COLO829 (cell line): ENCODE data around the gene GEMIN5.

Source experiments
- DNase-seq: peaks from one replicate; pipeline ENCODE4 v3.0.0; 2012; ENCODE audit warnings: low spot score

GEMIN5 gene

DNA sequence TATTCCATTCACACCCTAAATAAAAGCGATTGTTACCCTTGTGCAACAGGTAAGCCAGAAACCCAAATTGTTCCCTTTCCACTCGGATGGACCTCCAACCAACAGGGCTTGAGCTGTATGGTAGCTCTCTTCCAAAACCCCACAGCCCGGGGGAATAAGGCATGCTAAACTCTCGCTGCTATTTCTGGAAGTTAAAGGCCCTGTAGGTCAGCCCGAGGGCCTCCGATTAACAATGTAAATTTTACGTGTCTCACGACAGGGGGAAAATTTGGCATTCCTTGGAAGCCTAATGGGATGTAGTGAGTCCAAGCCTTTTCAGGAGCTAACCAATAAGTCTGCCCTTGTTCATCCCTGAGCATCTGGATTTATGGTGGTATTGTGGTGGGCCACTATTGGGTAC, 53.6 kb downstream of the GEMIN5 start:
- DNase-seq, result no peak

DNA sequence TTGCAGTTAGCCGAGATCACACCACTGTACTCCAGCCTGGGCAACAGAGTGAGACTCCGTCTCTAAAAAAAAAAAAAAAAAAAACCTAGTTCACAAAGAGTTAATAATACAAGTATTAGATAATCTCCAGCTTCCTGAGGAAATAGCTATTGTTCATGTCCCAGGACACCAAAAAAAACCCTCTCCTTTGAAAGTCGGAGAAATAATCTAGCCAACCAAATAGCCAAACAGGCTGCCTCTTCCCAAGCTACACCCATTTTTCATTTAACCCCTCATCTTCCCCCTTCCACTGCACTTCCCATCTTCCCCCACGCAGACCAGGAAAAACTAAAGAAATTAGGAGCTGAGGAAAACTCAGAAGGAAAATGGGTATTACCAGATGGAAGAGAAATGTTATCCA, 56.0 kb downstream of the GEMIN5 start:
- DNase-seq, result no peak

DNA sequence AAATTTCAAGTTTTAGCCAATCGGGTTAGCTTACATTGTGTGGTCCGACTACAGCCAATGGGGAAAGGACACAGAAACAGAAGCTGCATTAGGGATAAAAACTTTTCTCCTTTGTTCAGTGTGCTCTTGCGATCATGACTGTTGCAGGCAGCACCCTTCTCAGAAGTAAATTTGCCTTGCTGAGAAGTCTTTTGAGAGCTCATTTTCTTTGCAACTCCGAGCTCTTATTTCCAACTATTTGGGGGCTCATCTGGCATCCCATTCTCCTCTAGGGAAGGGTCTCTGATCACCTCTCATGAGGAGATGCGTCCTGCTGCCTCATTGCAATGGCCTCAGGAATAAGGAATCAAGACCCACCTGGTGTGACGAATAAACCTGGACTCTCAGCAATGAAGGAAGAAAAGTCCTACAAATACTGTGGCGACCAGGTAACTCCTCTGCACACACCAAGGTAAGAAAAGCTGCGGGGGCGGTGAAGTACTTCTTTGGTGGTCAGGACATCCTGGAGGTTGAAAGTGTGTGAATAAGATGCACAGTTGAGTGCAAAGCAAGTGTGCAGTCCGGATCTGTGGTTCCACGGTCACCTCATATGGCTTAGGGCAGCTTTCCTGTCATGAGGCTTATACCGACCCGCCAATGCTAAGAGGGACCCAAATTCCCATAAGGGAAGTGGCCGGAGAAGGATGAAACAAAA, 59.2 kb downstream of the GEMIN5 start:
- DNase-seq, result no peak

DNA sequence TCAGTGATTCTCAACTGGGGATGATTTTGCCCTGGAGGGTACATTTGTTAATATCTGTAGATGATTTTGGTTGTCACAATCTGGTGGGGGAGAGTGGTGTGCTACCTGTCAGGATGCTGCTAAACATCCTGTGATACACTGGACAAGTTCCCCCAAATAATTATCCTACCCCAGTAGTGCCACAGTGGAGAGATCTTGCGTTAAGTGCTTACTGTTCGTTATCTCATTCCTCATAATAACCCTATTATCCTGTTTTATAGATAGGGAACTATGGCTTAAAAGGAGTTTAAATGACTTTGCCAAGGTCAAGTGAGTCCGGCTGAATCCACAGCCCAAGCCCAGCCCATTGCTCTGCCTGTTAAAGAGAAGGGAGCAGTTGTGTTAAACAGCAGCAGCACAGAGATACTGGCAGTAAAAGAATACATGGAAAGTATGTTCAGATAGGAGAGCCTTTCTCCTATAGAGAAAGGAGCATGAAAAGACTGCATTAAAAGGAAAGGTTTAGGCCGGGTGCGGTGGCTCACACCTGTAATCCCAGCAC, 64.2 kb downstream of the GEMIN5 start:
- DNase-seq, result no peak

DNA sequence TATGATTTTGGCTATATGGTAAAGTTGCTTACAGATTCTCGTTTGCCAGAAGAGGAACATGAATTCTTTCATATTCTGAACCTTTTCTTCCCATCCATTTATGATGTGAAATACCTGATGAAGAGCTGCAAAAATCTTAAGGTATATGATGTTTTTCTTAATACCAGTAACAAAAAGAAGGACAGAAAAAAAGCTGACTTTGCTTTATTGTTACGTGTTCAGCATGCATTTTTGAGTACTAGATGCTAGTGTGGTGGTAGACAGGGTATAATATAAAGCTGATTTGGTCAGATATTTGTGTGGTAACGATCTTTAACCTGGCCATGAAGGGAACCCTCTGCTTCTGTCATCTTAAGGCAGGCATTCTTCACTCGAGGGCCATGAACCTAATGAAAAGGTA, 66.3 kb downstream of the GEMIN5 start:
- DNase-seq, result no peak

DNA sequence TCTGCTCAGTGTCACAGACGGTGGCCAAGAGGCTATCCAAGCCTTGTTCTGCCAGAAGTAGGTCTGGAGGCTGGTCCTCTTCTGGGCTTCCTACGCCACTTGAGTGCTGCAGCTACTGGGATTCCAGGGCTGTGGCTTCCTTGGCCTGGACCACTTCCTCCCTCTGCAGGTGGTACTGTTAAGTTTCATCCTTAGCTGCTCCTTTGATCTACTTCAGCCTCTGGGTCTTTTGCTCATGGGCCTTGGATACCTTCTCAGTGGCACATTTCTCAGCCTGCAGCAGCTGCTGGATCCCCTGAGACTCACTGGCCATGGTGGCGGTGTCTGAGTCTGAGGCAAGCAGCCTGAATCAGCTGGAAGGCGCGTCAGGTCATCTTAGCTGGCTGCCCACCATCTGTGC, 69.3 kb downstream of the GEMIN5 start:
- peak; percentile 15 for DNase-seq

DNA sequence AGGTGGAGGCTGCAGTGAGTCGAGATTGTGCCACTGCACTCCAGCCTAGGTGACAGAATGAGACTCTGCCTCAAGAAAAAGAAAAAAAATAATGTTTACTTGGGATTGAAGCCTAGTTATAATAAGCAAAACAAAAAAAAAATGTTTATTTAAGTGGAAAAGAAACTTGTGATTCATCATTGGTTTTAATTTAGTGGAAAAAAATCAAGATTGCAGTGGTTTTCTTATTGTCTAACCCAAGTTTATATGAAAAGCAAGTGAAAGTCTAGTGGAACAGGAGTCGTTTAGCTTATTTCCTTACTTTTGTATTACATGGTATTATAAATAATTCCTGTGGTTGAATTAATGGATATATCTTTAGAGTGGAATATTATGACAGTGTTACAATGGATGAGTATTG, 71.2 kb downstream of the GEMIN5 start:
- no peak for DNase-seq

DNA sequence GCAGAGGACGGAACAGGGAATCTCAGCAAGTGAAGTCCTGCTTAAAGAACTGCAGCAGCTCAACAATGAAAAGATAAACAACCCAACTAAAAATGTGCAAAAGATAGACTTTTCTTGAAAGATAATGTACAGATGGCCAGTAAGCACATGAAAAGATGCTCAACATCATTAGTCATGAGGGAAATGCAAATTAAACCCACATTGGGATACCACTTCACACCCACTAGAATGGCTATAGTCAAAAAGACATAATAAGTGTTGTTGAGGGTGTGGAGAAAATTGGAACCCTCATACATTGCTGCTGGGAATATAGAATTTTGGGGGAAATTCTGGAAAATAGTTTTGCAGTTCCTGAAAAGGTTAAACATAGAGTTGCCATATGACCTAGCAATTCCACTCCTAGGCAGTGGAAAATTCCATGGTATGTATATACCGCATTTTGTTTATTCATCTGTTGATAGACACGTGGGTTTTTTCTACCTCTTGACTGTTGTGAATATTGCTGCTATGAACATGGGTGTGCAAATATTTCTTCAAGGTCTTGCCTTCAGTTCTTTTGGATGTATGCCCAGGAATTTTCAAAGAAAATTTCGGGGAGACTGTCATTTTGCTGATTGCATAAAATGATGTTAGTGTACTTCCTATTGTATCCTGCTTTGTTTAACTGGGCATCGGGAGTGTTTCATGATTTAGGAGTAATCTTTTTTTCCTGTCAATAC, 72.4 kb downstream of the GEMIN5 start:
- no peak for DNase-seq

DNA sequence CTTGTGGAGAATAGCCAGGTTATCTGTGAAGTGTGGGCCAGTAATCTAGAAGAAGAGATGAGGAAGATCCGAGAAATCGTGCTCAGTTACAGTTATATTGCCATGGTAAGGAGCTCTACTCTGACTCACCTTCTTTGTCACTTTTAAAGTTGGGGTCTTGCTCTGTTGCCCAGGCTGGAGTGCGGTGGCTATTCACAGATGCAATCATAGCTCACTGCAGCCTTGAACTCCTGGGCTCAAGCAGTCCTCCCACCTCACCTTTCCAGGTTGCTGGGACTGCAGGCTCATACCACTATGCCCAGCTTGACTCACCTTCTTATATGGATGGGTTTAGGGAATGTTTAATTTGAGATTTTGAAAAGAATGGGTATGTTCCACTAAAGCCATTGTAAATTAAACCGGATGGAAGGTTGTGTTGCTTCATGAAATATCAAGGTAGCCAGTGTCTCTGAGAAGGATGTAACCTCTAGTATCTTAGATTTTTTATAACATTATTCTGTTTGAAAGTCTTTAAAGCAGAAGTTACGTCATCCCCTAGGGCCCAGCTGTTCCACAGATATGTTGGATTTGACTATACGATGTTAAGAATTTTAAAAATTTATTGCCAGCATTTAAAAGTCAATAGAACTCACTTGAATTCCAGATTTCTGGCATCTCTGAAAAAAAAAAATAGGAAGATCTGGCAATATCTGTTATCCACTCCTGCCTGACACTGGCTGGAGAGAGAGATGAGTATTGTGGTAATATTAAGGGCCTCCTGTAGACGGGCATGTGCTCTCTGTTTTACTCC, 74.5 kb downstream of the GEMIN5 start:
- DNase-seq, result no peak

DNA sequence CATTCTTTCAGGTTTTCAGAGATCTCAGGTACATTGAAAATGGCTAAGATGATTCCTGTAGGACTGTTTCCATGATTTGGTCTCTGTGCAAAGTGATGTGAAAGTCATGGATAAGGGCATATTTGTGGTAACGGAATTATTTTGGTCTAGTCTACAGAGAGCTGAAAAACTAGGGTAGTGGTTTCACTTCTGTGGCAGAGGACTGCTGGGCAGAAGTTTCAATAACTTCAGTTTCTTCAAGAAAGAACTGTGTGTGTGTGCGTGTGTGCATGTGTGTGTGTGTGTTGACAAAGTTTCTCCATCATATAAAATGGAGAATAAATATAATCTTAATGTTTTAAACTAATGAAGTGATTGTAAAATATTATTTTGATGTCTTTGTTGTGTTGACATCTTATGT, 75.2 kb downstream of the GEMIN5 start:
- no peak for DNase-seq

DNA sequence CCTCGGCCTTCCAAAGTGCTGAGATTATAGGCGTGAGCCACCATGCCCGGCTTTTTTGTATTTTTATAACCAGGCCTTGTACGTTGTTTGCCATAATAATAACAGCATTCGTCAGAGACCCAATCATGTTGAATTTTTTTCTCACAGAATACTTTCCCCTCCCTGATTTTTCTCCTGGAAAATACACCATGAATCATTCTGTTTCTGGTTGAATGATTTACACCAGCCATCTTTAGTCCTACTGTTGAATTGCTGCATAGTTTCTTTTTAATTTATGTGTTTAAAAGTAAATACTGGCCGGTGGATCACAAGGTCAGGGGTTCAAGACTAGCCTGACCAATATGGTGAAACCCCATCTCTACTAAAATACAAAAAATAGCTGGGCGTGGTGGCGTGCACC, 76.1 kb downstream of the GEMIN5 start:
- no peak for DNase-seq

DNA sequence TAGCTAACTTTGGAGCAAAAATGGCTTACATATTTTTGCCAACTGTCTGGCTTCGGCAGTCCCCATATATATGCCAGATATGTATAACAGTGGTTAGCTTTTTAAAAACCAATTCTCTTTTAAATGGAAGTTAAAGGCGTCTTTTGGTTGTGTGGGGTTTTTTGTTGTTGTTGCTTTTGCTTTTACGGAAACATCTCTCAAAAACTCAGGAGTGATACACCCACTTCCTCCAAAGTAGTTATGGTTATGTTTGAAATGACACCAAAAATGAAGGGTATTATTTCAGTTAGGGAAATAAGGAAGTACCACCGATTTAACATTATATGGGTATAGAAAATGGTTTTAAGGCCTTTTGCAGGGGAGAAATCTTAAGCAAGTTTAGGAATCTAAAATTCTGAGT, 77.2 kb downstream of the GEMIN5 start:
- DNase-seq, result no peak

DNA sequence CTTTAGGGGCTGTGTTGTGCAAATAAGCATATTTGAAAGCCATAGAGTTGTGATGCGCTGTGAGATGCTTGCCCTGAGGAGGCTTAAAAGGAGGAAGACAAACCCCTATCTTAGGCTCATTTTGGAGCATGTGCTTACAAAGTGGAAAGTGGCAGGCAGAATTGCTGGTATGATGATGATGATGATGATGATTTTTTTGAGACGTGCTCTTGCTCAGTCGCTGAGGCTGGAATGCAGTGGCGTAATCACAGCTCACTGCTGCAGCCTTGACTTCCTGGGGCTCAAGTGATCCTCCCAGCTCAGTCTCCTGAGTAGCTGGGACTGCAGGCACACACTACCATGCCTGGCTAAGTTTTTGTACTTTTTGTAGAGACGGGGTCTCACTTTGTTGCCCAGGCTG, 77.9 kb downstream of the GEMIN5 start:
- DNase-seq, result no peak

DNA sequence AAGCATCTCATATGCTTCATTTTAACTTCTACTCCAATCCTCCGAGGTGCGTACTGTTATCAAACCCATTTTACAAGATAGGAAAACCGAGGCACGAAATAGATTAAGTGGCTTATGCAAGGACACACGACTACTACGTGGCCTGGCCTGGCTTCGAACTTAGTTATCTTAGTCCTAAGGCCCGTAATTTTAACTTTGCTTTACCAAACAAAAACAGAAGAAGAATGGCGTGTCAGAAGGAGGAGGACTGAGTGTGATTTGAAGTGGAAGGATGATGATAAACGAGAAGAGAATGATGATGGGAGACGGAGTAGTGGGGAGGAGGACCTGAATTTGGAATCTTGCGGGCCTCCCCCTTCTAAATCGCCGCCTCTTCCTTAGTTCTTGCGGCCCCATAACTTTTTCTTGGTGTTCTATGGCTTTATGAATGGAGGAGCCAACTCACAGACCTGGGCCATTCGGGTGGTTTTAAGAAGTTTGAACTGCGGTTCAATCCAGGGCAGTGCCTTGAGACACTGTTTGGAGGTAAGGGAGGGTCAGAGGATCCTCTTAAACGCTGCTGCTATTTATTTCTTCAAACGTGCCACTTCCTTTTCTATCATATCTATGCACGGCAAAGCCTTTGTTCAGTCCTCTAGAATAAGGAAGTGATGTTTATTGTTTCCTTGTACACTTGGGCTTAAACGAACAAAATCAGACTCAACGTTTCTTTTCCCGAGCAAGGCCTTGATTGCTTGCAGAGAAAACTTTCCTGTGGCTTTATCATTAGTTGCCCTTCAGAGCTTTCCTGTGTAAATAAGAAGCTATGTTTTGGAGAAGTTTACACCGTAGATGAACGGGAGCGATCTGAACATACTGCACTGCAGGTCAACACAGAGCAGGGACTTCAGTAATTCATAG, 78.8 kb downstream of the GEMIN5 start:
- DNase-seq, result no peak

DNA sequence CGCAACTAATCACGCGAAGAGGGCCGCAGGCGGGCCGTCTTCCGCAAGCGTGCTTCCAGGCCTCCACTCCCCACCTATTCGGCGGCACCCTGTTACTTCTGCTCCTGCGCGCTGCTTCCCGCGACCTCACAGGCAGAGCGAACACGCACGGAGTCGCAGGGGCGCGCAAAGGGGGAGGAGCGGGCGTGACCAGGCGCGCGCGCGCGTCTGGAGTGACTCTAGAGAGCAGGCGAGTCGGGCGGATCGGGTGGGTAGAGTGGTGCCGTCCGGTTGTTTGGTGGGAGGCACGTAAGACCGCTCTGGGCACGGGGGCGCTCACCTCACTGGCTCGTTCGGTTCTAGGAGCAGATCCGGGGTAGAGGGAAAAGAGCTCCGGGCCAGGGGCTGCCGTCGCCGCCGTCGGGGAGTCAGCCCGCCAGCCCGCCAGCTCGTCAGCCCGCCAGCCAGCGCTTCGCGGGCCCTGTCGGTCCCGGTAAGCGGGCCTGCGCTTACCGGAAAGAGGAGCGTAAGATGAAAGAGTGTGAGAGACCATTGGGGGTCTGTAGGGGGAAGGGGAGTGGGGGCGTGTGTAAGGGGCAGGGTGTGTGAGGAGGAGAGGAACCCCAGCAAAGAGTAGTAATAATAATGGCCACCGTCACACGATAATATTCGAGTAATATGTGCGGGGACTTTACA, 79.6 kb downstream of the GEMIN5 start, which contains the start of gene CNOT8:
TSS of gene CNOT8 (plus strand) at position 331 of the 675 bp plus-strand sequence. CDS start 4,652 bp downstream, outside the sequence.
- DNase-seq, result peak; percentile 69

DNA sequence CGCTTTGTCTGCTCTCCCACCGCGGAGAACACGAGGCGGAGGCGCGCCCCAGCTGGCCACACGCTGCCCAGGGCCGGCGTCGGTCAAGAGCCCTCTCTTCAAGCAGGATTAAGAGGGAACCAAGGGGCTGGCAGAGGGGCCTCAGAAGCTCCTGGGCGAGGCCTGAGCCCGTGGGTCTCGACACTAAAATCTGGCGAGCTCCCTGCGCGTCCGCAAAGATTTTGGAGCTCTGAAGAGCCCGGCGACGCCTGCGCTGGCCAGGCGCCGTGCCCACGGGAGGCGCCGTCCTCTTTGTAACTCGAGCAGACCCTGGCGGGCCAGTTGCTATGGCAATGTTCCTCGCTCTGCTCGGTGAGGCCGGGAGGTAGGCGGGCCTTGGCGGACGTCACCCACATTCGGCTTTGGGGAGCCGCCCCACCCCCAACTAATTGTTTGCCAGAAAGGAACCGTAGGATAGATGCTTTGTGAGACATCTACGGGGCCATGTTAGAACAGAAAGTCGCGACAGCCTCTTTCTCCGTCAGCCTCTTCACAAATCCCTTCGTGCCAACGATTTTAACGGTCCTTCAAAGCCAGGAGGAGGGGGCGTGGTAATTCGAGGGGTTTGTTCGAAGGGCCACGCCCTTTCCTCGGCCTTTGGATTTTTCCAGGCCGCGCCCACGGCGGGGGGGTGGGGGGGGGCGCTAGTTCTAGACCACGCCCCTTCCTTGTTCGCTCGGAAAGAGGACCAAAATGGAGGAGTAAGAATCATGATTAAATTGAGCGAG, 80.3 kb downstream of the GEMIN5 start:
- peak; percentile 66 for DNase-seq

DNA sequence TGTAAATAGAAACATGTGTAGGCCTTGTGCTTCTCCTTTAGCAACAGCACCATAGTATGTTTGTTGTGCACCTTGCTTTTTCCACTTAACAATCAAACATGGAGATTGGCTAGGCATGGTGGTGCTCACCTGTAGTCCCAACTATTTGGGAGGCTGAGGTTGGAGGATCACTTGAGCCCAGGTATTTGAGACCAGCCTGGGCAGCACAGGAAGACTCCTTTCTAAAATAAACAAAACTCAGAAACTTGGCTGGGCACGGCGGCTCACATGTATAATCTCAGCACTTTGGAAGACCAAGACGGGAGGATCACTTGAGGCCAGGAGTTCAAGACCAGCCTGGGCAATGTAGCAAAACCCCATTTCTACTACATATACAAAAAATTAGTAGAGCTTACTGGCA, 86.7 kb downstream of the GEMIN5 start:
- DNase-seq, result no peak

DNA sequence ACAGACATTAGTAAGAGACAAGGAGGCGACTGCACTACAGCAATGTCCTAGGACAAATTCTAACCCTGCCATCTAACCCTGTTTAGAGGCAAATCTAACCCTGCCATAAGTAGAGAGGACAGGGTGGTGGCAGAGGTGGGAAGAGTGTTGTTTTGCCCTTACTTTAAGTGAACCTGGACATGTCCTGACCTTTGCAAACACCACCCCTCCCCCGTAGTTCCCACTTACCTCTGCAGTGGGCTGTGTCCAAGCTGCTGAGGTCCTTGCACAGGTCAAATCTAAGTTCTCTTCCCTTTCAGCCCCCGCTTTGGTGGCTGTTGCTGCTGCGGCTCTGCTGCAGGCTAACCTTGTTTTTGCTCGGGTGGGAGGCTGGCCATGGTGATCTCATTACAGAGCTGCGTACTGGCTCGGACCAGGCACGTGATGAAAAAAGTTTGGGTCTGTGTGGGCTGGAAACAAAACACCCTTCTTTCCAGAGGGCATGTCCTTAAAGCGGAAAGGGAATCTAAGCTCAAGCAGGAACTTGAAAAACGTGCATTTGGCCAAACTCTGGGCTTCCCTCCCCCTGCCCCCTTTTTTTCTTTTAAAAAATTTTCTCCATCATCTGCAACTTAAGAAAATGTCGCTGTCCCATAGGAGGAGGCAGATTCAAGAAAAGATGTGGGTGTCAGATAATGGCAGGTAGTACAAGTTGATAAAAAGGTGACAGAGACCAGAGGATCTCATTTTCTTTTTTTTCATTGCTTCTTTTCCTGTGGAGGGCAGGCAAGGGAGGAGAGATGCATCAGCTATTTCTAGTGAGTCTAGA, 87.6 kb downstream of the GEMIN5 start, which contains the start of gene FAXDC2:
TSS of gene FAXDC2 (minus strand) at position 349 of the 808 bp plus-strand sequence. CDS start 12,425 bp downstream, outside the sequence.
- peak; percentile 74 for DNase-seq

DNA sequence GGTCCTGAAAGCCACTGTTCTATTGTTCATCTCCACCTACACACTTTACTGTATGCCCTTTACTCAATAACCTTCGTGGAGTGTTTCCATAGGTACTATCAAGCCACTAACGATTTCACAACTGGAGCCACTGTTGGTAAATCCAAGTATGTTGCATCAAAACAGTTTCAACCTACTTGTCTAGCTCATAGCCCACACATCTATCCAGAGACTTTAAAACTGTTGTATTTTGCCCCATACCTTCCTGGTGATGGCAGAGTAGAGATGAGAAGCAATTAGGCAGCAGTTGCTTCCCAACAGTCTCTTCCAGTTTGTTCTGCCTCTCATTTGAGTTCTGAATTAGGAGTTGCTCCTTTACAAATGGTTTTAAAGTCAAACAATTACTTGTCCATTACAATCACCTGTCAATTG, 88.2 kb downstream of the GEMIN5 start:
- no peak for DNase-seq
